IPS DF 6.9 (cell line): ENCODE results near the gene MYOC.
"Not testable (repeated sequence)": the region's sequence is repeated elsewhere in the genome, so short reads cannot be mapped to it uniquely, and the experiment has no call there.

Source experiments
- DNase-seq: peaks from one replicate; pipeline ENCODE4 v3.0.0-alpha.2; 2013; ENCODE audit warnings: low read depth, low spot score
- H3K27ac ChIP-seq: one replicate; pipeline ENCODE4 v1.5.1; 2013; ENCODE audit warnings: low read length, control low read depth
- H3K27me3 ChIP-seq: 2 replicates; pipeline ENCODE4 v1.6.1; 2013; ENCODE audit warnings: mild to moderate bottlenecking, low read length; ENCODE audit not compliant: control insufficient read depth, insufficient read depth
- H3K36me3 ChIP-seq: 2 replicates; pipeline ENCODE4 v1.6.1; 2013; ENCODE audit warnings: low read length; ENCODE audit not compliant: control insufficient read depth, insufficient read depth
- H3K4me1 ChIP-seq: 2 replicates; pipeline ENCODE4 v1.6.1; 2013; ENCODE audit warnings: low read length; ENCODE audit not compliant: control insufficient read depth, insufficient read depth
- H3K4me3 ChIP-seq: 2 replicates; pipeline ENCODE4 v1.5.1; 2013; ENCODE audit warnings: mild to moderate bottlenecking, low read length
- H3K9me3 ChIP-seq: 2 replicates; pipeline ENCODE4 v1.6.1; 2013; ENCODE audit warnings: low read length, inconsistent platforms; ENCODE audit not compliant: control insufficient read depth, insufficient read depth
- WGBS: extraction: QIAGEN DNeasy Blood & Tissue Kit; methylation state at CpG from one replicate; pipeline ENCODE4 v1.1.7; 2013; ENCODE audit warnings: mixed read lengths, missing lambda C conversion rate; ENCODE audit not compliant: insufficient read length, insufficient coverage; 5-methylcytosine and 5-hydroxymethylcytosine counted together

The MYOC gene

GRCh38 chr1:171652234-171652822 is at the start of gene MYOC:
MYOC (minus strand) TSS chr1:171652688; CDS start chr1:171652611, 77 bp downstream.
- no peaks in the 10 kb centered on the region for H3K9me3 ChIP-seq
- DNase-seq = no peak
- no peak within 1 kb of the TSS for H3K4me3 ChIP-seq
- no CpG with 5 or more reads among the region's 8 CpGs for WGBS
- no peaks in the 10 kb centered on the region for H3K27me3 ChIP-seq
- no peak within 1 kb of the TSS for H3K27ac ChIP-seq
- H3K36me3 ChIP-seq = no peaks in the 10 kb centered on the region
- H3K4me1 ChIP-seq = no peaks in the 10 kb centered on the region

DNA sequence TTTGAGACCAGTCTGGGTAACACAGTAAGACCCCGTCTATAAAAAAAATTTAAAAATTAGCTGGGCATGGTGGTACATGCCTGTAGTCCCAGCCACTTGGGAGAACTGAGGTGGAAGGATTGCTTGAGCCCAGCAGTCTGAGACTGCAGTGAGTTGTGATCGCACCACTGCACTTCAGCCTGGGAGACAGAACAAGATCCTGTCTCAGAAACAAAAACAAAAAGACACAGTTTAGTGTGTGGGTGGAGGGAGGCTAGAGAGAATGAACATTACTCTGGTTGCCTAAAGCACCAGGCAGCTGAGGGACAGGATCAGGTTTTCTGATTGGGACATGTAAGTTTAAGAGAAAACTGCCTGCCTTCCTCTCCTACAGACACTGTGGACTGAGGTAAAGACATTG is 47.0 kb upstream of the MYOC start:
- no peak for DNase-seq
- H3K4me1 ChIP-seq = no peaks in the 10 kb centered on the region
- no peaks in the 10 kb centered on the region for H3K27me3 ChIP-seq
- H3K4me3 ChIP-seq = no peak overlapping the region
- WGBS = no CpG with 5 or more reads among the region's 2 CpGs
- no peaks in the 10 kb centered on the region for H3K36me3 ChIP-seq
- H3K9me3 ChIP-seq = no peaks in the 10 kb centered on the region
- H3K27ac ChIP-seq = no peak overlapping the region

GRCh38 chr1:171695772-171696171 is 43.3 kb upstream of the MYOC start:
- H3K27me3 ChIP-seq, H3K4me1 ChIP-seq, DNase-seq, H3K4me3 ChIP-seq, H3K9me3 ChIP-seq, H3K36me3 ChIP-seq, H3K27ac ChIP-seq: not testable (repeated sequence)
- no CpG with 5 or more reads among the region's 14 CpGs for WGBS

- DNase-seq, H3K27me3 ChIP-seq, H3K9me3 ChIP-seq, H3K27ac ChIP-seq, H3K4me1 ChIP-seq, H3K4me3 ChIP-seq, H3K36me3 ChIP-seq: not testable (repeated sequence)
- 100% methylated on average over 2 of the region's 23 CpGs for WGBS
Observed at GRCh38 chr1:171693541-171693940, 41.1 kb upstream of the MYOC start.

GRCh38 chr1:171683870-171684269 is 31.4 kb upstream of the MYOC start:
- WGBS = no CpG with 5 or more reads among the region's 8 CpGs

DNA sequence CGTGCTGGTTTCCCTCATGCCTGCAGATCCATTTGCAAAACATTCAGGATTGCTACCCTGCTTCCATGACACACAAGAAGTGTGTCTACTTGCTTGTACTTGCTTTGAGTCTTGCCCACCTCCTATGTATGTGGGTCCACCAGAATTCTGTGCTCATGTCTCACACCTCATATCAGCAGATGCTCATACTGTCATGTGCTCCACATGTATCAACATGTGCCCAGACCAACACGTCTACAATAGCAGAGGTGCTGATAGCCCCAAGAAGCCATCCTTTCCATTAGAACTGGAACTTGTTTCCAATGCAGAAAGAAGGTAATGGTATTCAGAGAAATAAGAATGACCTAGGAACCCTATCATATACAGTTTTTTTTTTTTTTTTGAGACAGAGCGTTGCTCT is 27.9 kb upstream of the MYOC start:
- no peaks in the 10 kb centered on the region for H3K36me3 ChIP-seq
- H3K27me3 ChIP-seq = no peaks in the 10 kb centered on the region
- DNase-seq = no peak
- no peaks in the 10 kb centered on the region for H3K4me1 ChIP-seq
- H3K27ac ChIP-seq = no peak overlapping the region
- no peak overlapping the region for H3K4me3 ChIP-seq
- H3K9me3 ChIP-seq = no peaks in the 10 kb centered on the region
- WGBS = no CpG with 5 or more reads among the region's 3 CpGs

More at GRCh38 chr1:171683870-171684269, 31.4 kb upstream of the MYOC start:
- Histone ChIP-seq H3K27ac (no peak overlapping the region), H3K9me3 (no peaks in the 10 kb centered on the region), H3K36me3 (no peaks in the 10 kb centered on the region), H3K4me3 (no peak overlapping the region), H3K27me3 (no peaks in the 10 kb centered on the region), H3K4me1 (no peaks in the 10 kb centered on the region)
- no peak for DNase-seq

DNA sequence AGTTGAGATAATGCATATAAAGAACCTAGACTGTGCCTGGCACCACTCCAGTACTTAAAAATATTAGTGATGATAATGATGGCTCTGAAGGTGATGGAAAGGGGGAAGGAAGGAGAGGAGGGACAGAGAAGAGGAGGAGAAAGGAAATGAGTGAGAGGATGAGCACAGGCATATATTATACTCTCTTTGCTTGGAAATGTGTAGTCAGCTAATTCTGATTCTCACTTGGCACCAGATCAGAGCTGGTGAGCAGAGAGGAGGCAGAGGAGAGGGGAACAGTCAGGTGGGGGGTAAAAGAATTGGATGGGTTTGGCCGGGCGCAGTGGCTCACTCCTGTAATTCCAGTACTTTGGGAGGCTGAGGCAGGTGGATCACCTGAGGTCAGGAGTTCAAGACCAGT is 24.3 kb upstream of the MYOC start:
- no peak overlapping the region for H3K27ac ChIP-seq
- no peaks in the 10 kb centered on the region for H3K27me3 ChIP-seq
- H3K36me3 ChIP-seq = no peaks in the 10 kb centered on the region
- H3K9me3 ChIP-seq = no peaks in the 10 kb centered on the region
- H3K4me3 ChIP-seq = no peak overlapping the region
- H3K4me1 ChIP-seq = no peaks in the 10 kb centered on the region
- no CpG with 5 or more reads among the region's 2 CpGs for WGBS
- no peak for DNase-seq

DNA sequence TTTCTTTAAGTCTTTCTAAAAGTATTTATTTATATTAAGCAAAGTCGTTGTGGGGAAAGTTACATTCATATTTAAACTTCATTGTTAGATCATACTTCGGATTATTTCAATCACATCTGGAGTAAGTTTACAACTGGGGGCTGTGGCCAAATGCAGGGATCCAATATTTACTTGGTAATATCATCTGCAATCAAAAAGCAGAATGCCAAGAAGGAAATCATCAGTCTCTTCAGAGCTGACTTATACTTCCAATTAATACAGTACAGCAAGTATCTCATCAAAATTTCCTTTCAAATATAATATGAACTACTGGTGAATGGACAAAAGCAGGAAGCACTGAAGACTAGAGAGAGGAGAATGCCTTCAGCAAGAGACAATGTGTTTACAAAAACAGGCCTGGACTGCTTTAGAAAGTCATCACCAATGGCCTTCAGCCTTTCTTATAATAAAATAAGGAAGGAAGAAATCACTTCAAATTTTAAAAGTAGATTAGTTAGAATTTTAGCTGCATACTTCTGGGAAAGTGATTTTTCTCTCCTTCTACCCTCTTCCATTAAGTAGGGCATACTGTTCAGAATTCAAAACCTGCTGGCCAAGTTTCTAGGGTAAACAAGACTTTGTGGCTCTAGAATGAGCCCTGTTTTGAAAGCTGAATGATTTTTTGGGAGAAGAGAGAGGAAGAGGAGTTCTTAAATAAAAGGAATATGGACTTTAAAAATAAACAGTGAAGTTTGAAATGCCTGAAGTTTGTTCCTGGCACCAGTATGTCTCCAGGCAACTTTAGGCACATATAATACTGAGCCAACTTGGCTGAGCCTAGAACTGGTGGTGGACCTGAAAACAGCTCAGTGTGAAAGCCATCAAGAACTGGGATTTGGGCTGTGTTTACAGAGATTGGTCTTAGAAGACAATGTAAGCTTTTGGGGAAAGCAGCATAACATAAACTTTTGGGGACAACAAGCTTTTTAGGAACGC is 22.2 kb upstream of the MYOC start:
- WGBS = no CpG with 5 or more reads among the region's 3 CpGs

GRCh38 chr1:171670739-171671138 is 18.3 kb upstream of the MYOC start:
- Histone ChIP-seq H3K27me3 (no peaks in the 10 kb centered on the region), H3K36me3 (no peaks in the 10 kb centered on the region), H3K27ac (no peak overlapping the region), H3K4me3 (no peak overlapping the region), H3K4me1 (no peaks in the 10 kb centered on the region), H3K9me3 (no peaks in the 10 kb centered on the region)
- DNase-seq = no peak
- no CpG with 5 or more reads among the region's 28 CpGs for WGBS

More for the DNA sequence above, 22.2 kb upstream of the MYOC start:
- H3K4me1 ChIP-seq = no peaks in the 10 kb centered on the region
- no peak for DNase-seq
- H3K27ac ChIP-seq = no peak overlapping the region
- no peak overlapping the region for H3K4me3 ChIP-seq
- H3K9me3 ChIP-seq = no peaks in the 10 kb centered on the region
- no peaks in the 10 kb centered on the region for H3K27me3 ChIP-seq
- H3K36me3 ChIP-seq = no peaks in the 10 kb centered on the region

- no peaks in the 10 kb centered on the region for H3K9me3 ChIP-seq
- no peaks in the 10 kb centered on the region for H3K4me1 ChIP-seq
- H3K27ac ChIP-seq = no peak overlapping the region
- no CpG with 5 or more reads among the region's 5 CpGs for WGBS
- no peak for DNase-seq
- H3K4me3 ChIP-seq = no peak overlapping the region
- H3K27me3 ChIP-seq = no peaks in the 10 kb centered on the region
- H3K36me3 ChIP-seq = no peaks in the 10 kb centered on the region
Observed at GRCh38 chr1:171668372-171668771, 15.9 kb upstream of the MYOC start.
